ENCODE data around the gene HAUS5. TPM values are rescaled to one million over a fixed set of nuclear protein-coding genes. Genes with fewer than 3 reads are reported as not detected.
"Not testable (repeated sequence)": the region's sequence is repeated elsewhere in the genome, so short reads cannot be mapped to it uniquely, and the experiment has no call there.

The HAUS5 gene
- polyA plus RNA-seq, 1 donor (not counting 4 experiments of a cell fraction or from before 2014, with no cell fraction given), result 3.7 TPM

DNA sequence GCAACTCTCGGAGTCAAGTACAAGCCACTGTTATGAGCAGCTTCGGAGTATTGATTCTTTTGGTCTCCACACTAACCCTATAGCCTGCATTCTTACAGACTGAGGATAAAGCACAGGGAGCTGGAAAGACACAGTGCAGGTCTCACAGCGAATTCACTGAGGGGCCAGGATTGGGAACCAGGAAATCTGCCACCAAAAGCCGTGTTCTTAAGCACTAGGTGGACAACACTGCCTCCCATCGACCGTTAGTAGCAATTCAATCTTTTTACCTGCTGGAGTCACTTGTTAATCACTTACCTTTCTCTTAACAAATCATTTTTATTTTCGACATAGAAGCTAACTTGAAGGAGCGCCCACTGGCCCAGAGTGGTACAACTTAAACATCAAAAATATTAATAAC, 20.3 kb upstream of the HAUS5 start:
- dilution Hi-C loops (cut with MboI; ENCODE audit: extremely low pct_ligation_motif_present, low sequenced_read_pairs), result no loop called here
- Histone ChIP-seq H3K79me2 (ENCODE audit: control insufficient read depth, insufficient read depth, low read length) (no peaks in the 10 kb centered on the region), H2AFZ (ENCODE audit: control insufficient read depth, low read length) (no peak overlapping the region), H3K9ac (ENCODE audit: control insufficient read depth, extremely low read depth, insufficient read depth, low read length) (no peak overlapping the region), H3K9me1 (ENCODE audit: control insufficient read depth, extremely low read depth, insufficient read depth, low read length) (no peaks in the 10 kb centered on the region), H4K20me1 (ENCODE audit: control insufficient read depth, extremely low read depth, insufficient read depth, low read length) (no peaks in the 10 kb centered on the region), H3K4me3 (ENCODE audit: control insufficient read depth in 2 of 3, extremely low read depth in 1 of 3, insufficient read depth in 2 of 3, low read depth in 1 of 3, low read length in 3 of 3) (no peak overlapping the region), H3K27me3 (ENCODE audit: control insufficient read depth, extremely low read depth, insufficient read depth, low read length) (no peaks in the 10 kb centered on the region), H3K4me2 (ENCODE audit: control insufficient read depth, extremely low read depth, insufficient read depth, low read depth, low read length) (no peak overlapping the region), H3K4me1 (ENCODE audit: control insufficient read depth, extremely low read depth, insufficient read depth, low read length) (no peaks in the 10 kb centered on the region), H3K27ac (ENCODE audit: control insufficient read depth, insufficient read depth, low read length) (no peak overlapping the region), H3K36me3 (ENCODE audit: control insufficient read depth in 2 of 2, extremely low read depth in 1 of 2, insufficient read depth in 2 of 2, low read length in 2 of 2) (no peaks in the 10 kb centered on the region), H3K9me3 (ENCODE audit: control insufficient read depth, low read depth, low read length) (no peaks in the 10 kb centered on the region)
- DNase-seq (ENCODE audit: low read depth, low spot score), result no peak
- no peak for FAIRE-seq
- TF ChIP-seq, protein P1, sequence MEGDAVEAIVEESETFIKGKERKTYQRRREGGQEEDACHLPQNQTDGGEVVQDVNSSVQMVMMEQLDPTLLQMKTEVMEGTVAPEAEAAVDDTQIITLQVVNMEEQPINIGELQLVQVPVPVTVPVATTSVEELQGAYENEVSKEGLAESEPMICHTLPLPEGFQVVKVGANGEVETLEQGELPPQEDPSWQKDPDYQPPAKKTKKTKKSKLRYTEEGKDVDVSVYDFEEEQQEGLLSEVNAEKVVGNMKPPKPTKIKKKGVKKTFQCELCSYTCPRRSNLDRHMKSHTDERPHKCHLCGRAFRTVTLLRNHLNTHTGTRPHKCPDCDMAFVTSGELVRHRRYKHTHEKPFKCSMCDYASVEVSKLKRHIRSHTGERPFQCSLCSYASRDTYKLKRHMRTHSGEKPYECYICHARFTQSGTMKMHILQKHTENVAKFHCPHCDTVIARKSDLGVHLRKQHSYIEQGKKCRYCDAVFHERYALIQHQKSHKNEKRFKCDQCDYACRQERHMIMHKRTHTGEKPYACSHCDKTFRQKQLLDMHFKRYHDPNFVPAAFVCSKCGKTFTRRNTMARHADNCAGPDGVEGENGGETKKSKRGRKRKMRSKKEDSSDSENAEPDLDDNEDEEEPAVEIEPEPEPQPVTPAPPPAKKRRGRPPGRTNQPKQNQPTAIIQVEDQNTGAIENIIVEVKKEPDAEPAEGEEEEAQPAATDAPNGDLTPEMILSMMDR (optimal IDR thresholded peaks at IDR 0.05 in 1 of 3, IDR thresholded peaks at IDR 0.05 in 1 of 3, conservative IDR thresholded peaks at IDR 0.05 in 1 of 3; ENCODE audit: extremely low read depth in 1 of 3, insufficient read depth in 2 of 3, low read length in 3 of 3), result peak; percentile 63 to 78 (median 72)
- no peak for TF ChIP-seq EZH2 (IDR thresholded peaks at IDR 0.05; ENCODE audit: low read length)

DNA sequence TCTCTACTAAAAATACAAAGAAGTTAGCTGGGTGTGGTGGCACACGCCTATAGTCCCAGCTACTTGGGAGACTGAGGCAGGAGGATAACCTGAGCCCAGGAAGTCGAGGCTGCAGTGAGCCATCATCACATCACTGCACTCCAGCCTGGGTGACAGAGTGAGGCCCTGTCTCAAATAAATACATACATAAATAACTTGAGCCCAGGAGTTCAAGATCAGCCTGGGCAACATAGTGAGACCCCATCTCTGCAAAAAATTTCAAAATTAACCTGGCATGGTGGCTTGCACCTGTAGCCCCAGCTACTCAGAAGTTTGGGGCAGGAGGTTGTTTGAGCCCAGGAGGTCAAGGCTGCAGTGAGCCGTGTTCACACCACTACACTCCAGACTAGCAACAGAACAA, 17.5 kb upstream of the HAUS5 start:
- H4K20me1 ChIP-seq (ENCODE audit: control insufficient read depth, extremely low read depth, insufficient read depth, low read length); dilution Hi-C loops (cut with MboI; ENCODE audit: extremely low pct_ligation_motif_present, low sequenced_read_pairs); H2AFZ ChIP-seq (ENCODE audit: control insufficient read depth, low read length); H3K79me2 ChIP-seq (ENCODE audit: control insufficient read depth, insufficient read depth, low read length); DNase-seq (ENCODE audit: low read depth, low spot score); H3K9me1 ChIP-seq (ENCODE audit: control insufficient read depth, extremely low read depth, insufficient read depth, low read length); H3K36me3 ChIP-seq (ENCODE audit: control insufficient read depth in 2 of 2, extremely low read depth in 1 of 2, insufficient read depth in 2 of 2, low read length in 2 of 2); H3K9ac ChIP-seq (ENCODE audit: control insufficient read depth, extremely low read depth, insufficient read depth, low read length); H3K9me3 ChIP-seq (ENCODE audit: control insufficient read depth, low read depth, low read length); H3K4me3 ChIP-seq (ENCODE audit: control insufficient read depth in 2 of 3, extremely low read depth in 1 of 3, insufficient read depth in 2 of 3, low read depth in 1 of 3, low read length in 3 of 3); FAIRE-seq; H3K4me1 ChIP-seq (ENCODE audit: control insufficient read depth, extremely low read depth, insufficient read depth, low read length); H3K4me2 ChIP-seq (ENCODE audit: control insufficient read depth, extremely low read depth, insufficient read depth, low read depth, low read length); H3K27ac ChIP-seq (ENCODE audit: control insufficient read depth, insufficient read depth, low read length); H3K27me3 ChIP-seq (ENCODE audit: control insufficient read depth, extremely low read depth, insufficient read depth, low read length): not testable (repeated sequence)

- no peaks in the 10 kb centered on the region for H4K20me1 ChIP-seq (ENCODE audit: control insufficient read depth, extremely low read depth, insufficient read depth, low read length)
- no peak for TF ChIP-seq EZH2 (IDR thresholded peaks at IDR 0.05; ENCODE audit: low read length)
- TF ChIP-seq, protein P1 (optimal IDR thresholded peaks at IDR 0.05 in 1 of 3, IDR thresholded peaks at IDR 0.05 in 1 of 3, conservative IDR thresholded peaks at IDR 0.05 in 1 of 3; ENCODE audit: extremely low read depth in 1 of 3, insufficient read depth in 2 of 3, low read length in 3 of 3), result no peak
- H3K9ac ChIP-seq (ENCODE audit: control insufficient read depth, extremely low read depth, insufficient read depth, low read length), result no peak overlapping the region
- dilution Hi-C loops (cut with MboI; ENCODE audit: extremely low pct_ligation_motif_present, low sequenced_read_pairs), result no loop called here
- H3K27ac ChIP-seq (ENCODE audit: control insufficient read depth, insufficient read depth, low read length), result no peak overlapping the region
- FAIRE-seq, result no peak
- H3K4me3 ChIP-seq (ENCODE audit: control insufficient read depth in 2 of 3, extremely low read depth in 1 of 3, insufficient read depth in 2 of 3, low read depth in 1 of 3, low read length in 3 of 3), result no peak overlapping the region
- H3K9me1 ChIP-seq (ENCODE audit: control insufficient read depth, extremely low read depth, insufficient read depth, low read length), result no peaks in the 10 kb centered on the region
- H3K36me3 ChIP-seq (ENCODE audit: control insufficient read depth in 2 of 2, extremely low read depth in 1 of 2, insufficient read depth in 2 of 2, low read length in 2 of 2), result no peaks in the 10 kb centered on the region
- DNase-seq (ENCODE audit: low read depth, low spot score), result no peak
- H3K4me1 ChIP-seq (ENCODE audit: control insufficient read depth, extremely low read depth, insufficient read depth, low read length), result no peaks in the 10 kb centered on the region
- H3K27me3 ChIP-seq (ENCODE audit: control insufficient read depth, extremely low read depth, insufficient read depth, low read length), result no peaks in the 10 kb centered on the region
- H3K9me3 ChIP-seq (ENCODE audit: control insufficient read depth, low read depth, low read length), result no peaks in the 10 kb centered on the region
- H2AFZ ChIP-seq (ENCODE audit: control insufficient read depth, low read length), result no peak overlapping the region
- H3K79me2 ChIP-seq (ENCODE audit: control insufficient read depth, insufficient read depth, low read length), result no peaks in the 10 kb centered on the region
- H3K4me2 ChIP-seq (ENCODE audit: control insufficient read depth, extremely low read depth, insufficient read depth, low read depth, low read length), result no peak overlapping the region
Observed at GRCh38 chr19:35595928-35596327, 16.6 kb upstream of the HAUS5 start.

Data from keratinocyte (primary cell).